HG03571 (cell line): ENCODE data around the gene WDR73.
A peak's percentile ranks its signal among the peaks of the same experiment; 100 is the strongest.

Experiments
- ATAC-seq: cut with Tn5 transposase; IDR thresholded peaks from one replicate; pipeline ENCODE4 v1.9.1; 2021; ENCODE audit not compliant: unreplicated experiment

Gene WDR73

DNA sequence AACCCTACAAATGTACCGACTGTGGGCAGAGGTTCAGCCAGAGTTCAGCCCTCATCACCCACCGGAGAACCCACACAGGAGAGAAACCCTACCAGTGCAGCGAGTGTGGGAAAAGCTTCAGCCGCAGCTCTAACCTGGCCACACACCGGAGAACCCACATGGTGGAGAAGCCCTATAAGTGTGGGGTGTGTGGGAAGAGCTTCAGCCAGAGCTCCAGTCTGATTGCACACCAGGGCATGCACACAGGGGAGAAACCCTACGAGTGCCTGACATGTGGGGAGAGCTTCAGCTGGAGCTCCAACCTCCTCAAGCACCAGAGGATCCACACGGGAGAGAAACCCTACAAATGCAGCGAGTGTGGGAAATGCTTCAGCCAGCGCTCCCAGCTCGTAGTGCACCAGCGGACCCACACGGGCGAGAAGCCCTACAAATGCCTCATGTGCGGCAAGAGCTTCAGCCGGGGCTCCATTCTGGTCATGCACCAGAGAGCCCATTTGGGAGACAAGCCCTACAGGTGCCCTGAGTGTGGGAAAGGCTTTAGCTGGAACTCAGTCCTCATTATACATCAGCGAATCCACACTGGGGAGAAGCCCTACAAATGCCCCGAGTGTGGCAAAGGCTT is 32.6 kb downstream of the WDR73 start:
- no peak for ATAC-seq

DNA sequence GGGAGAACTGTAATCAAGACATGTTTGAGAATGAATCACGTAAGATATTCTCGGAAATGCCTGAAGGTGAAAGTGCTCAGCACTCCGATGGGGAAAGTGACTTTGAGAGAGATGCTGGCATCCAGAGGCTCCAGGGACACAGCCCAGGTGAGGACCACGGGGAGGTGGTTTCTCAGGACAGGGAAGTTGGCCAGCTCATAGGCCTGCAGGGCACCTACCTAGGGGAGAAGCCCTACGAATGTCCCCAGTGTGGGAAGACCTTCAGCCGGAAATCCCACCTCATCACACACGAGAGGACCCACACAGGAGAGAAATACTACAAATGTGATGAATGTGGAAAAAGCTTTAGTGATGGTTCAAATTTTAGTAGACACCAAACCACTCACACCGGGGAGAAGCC is 33.5 kb downstream of the WDR73 start:
- ATAC-seq, result no peak

DNA sequence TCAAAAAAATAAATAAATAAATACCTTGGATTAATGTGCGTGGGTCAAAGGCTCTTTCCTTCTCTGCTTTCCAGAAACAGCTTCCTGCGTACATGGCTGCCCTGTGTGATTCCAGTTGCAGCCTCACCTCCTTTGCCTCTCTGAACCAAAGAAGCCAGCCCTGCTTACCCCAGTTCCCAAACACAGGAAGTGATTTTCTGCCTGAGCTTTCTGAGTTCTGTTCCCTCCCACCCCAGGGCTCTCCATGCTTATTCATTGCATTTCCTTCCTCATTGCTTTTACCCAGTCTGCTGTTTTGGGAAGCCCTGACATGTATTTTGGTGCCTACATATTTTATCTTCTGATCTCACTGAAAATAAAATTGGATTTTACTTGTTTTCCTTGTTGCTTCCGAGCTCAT is 37.8 kb downstream of the WDR73 start:
- no peak for ATAC-seq

DNA sequence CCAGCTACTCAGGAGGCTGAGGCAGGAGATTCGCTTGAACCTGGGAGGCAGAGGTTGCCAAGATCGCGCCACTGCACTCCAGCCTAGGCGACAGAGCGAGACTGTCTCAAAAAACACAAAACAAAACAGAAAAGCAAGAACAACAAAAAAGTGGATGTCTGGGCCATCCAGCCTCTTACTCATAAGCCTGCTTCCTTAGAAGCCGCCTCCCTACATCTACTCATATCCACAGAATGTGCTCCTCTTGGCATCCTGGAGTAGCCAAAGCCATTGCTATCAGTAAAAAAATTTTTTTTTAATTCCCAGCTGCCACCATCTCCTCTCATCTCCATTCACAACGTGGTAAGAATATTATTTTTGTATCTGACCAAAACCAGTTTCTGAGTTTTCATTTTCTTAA is 42.5 kb downstream of the WDR73 start:
- no peak for ATAC-seq

DNA sequence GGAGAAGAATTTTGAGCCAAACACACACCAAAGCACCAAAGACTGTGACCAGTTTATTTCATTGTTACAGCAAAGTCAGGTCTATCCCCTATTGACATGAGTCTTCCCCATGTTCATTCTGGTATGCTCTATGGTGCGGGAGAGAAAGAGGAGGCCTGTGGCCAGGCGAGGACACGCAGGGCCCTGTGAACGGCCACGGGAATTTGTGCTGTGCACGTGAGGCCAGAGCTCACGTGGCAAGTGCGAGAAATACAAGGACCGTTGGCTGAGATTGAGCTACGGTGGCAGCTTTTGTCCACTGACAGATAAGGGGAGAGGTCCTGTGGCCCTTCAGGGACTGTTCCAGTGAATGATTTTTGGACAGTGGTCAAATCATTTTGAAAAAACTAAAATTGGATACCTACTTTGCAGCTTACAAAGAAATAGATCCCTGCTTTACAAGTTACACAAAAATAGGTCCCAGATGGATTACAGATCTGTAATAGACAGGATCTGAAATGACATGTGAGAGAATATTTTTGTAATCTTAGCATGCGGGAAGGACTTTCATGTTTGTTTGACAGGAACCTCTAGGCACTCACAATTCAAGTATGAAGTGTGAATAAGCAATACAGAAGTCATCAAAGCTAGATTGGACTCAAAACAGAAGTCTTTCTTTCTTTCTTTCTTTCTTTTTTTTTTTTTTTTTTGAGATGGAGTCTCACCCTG is 44.1 kb downstream of the WDR73 start:
- no peak for ATAC-seq

DNA sequence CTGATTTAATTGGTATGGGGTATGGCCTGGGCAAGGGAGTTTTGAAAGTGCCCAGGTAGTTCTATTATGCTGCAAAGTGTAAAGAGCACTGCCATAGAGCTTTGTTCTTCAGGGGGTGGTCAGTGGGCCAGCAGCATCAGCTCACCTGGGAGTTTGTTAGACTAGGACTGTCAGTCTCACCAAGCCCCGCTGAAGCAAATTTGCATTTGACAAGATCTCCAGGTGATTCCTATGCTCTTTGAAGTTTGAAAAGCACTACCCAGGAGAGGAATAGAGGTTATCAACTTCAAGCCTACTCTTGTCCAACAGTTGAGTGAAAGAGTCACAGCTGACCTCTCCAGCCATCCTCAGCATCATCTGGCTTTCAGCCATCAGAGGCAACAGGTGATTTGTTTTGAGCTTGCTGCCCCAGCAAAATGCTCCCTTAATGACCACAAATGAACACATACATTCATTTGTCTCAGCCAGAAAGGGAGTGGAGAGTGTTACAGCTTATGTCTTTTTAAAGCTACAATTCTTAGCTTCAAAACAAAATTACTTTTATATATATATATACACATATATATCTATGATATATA is 45.3 kb downstream of the WDR73 start:
- ATAC-seq, result no peak

DNA sequence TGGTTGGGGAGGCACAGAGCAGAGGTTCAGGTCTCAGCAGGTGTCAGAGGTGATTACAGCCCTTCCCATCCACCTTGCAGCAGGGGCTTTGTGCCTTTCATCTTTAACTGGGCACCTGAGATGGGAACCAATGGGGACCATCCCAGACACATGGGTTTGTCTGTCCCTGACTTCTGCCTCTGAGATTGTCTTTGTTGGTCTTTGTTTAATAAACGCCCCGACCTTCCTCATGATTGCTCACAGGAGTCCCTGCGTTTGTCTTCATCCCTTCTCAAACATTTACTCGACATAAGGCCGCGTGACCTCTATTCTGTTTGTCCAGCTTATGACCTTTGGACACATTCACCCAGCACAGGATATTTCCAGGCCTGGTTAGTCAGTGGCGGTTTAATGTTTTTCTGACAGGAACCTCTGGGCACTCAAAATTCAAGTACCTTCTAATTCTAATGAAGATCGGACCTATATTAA is 47.4 kb downstream of the WDR73 start:
- no peak for ATAC-seq

DNA sequence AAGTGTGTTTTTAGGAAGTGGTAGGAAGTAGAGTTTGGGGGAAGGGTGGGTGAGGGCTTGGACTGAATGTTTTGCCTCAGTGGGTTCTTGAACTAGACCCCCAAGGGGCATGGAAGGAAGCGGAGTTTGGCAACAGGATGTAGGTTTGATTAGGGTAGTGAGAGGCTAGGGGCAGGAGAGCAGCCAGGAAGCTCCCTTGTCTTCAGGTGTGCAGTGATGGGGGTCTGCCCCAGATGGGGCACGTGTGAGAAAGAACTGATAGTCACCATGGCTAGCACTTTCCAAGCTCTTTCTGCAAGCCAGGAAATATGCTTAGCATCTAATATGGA is 48.6 kb downstream of the WDR73 start:
- no peak for ATAC-seq

DNA sequence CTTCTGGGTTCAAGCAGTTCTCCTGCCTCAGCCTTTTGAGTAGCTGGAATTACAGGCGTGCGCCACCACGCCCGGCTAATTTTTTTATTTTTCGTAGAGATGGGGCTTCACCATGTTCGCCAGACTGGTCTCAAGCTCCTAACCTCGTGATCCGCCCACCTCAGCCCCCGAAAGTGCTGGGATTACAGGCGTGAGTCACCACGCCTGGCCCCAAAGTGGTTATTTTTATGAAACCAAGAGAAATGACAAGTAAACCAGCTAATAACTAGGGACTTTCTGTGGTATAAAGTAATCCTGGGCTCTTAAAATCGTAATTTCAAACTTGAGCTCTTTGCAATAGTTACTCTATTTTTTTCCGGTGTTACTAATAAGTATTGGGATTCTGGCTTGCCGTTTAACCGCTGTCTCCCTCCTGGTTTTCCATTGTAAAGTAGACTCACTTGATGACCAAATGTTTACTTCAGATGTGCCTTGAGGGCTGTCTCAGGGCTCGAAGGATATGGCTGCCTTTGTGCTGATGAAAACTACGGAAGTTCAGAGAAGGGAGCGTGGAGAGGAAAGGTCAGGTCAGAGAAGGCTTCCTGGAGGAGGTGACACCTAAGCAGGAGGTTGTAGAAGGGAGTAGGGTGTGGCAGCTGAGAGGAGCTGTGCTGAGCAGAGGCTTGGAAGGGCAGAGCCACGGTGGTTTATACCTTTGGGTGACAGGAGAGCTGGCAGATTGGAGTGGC is 49.1 kb downstream of the WDR73 start:
- no peak for ATAC-seq

DNA sequence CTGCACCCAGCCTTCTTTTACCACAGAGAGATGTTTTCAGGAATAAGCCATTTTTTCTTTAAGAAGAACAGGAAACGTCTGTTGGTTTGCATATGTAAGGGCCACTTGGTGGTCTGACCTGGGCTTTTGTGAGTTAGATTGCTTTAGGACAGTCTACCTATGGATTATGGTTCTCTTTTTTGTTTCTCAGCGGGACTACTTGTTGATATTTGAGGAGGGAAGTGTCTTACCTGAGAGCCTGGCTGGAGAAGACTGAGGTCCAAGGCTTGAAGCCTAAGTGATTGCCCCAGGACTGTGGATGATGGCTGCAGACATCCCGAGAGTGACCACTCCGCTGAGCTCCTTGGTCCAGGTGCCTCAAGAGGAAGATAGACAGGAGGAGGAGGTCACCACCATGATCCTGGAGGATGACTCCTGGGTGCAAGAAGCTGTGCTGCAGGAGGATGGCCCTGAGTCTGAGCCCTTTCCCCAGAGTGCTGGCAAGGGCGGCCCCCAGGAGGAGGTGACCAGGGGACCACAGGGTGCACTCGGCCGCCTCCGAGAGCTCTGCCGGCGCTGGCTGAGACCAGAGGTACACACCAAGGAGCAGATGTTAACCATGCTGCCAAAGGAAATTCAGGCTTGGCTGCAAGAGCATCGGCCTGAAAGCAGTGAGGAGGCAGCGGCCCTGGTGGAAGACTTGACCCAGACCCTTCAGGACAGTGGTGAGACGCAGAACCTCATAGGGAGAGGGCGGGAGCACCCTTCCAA is 50.3 kb downstream of the WDR73 start:
- no peak for ATAC-seq

DNA sequence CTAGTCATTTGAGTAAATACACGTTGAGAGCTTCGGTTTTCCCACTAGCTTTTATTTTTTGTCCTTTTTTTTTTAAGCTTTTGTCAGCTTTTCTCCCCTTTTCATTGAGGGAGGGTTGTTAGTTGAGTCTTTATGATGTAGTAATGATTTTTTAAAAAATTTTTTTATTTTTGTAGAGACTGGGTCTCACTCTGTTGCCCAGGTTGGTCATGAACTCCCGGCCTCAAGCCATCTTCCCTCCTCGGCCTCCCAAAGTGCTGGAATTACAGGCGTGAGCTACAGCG is 52.6 kb downstream of the WDR73 start:
- ATAC-seq, result no peak

DNA sequence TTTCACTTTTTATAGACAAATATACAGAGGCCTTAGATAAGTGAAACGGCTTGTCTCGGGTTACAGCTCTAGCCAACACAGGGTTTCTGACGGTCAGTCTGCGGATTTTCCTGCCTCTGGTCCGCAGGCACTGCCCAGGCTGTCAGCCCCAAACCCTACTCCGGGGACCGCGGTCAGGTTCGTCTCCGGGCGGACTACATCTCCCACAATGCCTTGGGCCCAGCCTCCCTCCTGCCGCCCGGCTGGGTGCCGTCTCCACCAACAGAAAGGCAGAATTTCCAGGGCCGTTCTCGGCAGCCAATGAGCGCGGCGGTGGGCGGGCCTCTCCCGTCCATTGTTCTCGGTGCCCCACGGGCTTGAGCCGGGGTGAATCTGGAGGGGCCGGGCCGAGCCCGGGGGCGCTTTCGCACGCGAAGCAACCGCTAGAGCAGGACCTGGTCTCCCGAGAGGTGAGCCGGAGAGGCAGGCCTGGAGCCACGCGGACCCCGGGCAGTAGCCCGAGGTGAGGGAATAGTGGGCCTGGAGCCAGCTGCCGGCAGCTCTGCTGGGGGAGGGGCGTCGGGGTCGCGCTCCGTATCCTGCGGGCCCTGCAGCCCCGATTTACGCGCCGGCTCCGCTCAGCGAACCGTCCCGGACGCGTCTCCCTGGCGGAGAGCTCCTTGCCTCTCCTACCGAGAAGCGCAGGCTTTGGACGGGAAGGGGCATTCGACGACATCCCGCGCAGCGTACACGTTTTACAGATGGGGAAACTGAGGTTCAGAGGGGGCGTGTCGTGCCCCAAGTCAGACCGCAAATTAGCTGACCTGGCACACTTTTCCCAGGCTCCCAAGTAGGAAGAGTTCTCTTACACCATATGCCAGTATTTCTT is 53.2 kb downstream of the WDR73 start, which contains the start of gene ZSCAN2:
ZSCAN2 (plus strand) TSS at position 323 of the 868 bp plus-strand sequence. CDS start 2,919 bp downstream, outside the sequence.
- ATAC-seq, result peak; percentile 94

DNA sequence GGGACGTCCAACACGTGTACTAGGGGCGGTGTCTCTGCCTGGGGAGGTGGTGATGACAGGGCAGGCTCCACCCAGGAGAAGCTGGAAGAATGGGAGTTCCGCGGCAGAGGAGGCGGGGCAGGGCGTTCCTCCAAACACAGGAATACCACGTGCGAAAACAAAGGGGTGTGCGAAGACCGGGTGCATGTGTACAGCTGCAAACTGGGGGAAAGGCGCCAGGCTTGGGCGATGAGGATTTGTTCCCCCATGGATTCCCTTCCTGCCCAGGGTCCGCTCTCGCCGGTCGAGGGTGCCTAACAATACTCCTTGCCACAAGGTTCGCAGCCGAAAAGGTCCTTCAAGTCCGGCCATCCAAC is 53.8 kb downstream of the WDR73 start:
- peak; percentile 9 for ATAC-seq

DNA sequence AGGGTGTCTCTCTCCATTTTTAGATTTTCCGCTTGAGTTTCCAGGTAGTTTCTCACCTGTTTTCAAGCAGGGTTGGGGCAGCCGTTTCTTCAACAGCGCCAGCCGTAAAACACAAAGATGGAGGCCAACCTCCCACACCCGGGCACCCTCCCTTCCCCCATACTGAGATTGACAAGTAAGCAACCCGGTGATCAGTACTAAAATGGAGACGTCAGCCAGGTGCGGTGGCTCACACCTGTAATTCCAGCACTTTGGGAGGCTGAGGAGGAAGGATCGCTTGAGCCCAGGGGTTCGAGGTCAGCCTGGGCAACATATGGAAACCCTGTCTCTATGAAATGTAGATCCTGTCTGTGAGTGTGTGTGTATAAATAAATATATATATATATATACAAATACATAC is 54.2 kb downstream of the WDR73 start:
- ATAC-seq, result no peak

DNA sequence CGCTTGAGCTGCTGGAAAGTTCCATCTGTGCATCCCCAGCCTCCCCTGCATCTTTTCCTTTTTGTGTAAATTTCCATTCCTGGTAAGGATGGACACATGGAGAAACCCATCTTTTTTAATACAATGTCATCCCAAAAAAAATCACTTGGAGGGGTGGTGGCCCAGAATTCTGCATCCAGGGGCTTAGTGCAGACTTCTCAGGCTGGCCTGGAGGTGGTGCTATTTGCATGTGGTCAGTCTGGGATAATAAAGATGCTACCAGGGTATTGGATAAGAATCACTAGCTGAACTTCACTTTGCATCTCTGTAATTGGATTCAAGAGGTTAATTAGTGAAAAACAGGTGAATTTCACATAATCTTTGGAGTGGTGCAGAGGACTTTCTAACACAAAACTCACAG is 55.1 kb downstream of the WDR73 start:
- no peak for ATAC-seq

DNA sequence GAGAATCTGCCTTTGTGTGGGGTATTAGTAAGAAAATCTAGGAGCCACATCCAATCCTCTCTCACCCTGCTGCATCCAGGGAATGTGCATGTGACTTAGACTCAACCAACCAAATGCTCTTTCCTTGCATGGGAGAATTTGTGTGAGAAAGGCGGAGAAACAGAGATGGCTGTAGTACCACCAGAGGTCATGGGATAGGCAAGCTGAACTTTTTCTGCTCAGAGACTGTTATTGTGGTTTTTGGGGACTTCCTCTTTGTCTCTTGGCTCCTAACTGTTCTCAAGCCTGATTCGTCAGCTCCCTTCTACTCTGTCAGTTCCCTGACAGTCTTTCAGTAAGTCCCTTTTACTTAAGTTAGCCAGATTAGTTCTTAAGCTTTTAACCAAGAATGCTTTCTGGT is 55.8 kb downstream of the WDR73 start:
- ATAC-seq, result peak; percentile 49

DNA sequence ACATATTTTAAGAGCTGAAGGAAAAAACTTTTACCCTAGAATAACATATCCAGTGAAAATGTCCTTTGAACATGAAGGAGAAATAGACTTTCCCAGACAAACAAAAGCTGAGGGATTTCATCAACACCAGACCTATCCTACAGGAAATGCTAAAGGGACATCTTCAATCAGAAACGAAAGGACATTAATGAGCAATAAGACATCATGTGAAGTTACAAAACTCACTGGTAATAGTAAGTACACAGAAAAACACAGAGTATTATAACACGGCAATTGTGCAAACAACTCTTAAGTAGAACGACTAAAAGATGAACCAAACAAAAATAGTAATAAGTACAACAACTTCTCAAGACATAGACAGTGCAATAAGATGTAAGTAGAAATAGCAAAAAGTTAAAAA is 56.8 kb downstream of the WDR73 start:
- no peak for ATAC-seq

DNA sequence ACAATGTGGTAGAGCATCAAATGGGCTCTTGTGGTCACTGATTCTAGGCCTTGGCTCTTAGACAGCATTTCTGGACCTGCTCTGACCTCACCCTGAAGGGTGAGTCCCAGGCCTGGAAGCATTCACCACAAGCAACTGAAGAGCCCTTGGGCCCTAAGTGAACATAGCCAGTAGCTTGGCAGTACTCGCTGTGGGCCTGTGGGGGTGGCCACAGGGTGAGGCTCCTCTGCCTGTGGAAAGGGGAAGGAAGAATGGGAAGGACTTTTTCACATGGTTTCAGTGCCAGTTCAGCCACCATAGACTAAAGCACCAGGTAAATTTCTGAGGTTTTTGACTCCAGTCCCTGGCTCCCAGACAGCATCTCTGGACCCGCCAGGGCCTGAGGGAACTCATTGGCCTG is 58.4 kb downstream of the WDR73 start:
- ATAC-seq, result no peak

DNA sequence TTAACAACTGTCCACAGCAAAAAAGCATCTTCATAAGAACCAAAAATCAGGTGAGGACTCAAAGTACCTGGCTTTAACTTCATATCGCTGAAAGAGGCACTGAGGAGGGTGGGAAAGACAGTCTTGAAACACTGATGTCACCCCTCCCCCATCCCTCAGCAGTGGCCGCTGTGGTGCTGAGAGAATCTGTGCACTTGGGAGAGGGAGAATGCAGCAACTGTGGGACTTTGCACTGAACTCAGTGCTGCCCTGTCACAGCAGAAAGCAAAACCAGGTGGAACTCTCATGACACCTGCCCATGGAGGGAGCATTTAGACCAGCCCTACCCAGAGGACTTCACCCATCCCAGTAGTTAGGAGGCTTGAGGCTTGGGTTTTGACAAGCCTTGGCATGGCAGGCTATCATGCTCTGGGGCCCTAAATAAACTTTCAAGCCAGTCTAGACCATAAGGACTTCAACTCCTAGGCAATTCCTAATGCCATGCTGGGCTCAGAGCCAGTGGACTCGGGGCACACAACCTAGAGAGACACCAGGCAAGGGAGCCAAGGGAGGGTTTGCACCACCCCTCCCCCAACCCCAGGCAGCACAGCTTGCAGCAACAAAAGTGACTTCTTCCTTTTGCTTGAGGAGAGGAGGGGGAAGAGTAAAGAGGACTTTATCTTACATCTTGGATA is 59.3 kb downstream of the WDR73 start:
- no peak for ATAC-seq

DNA sequence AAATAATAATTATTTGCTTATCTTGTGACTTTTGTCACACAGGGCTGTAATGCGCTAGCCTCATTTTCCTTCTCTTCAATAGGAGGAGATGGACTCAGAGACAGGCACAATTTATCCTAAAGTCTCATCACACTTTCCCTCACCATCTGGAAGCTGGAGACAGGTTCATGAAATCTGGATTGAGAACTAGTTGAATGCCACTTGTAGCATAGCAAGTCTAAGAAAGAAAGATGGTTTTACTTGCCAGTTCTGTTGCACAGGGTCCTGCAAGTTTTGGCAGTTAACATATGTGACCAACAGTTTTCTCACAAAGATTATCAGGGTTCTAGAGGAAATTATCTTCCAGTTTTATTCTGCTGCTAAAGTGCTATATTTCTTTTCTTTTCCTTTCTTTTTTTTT is 62.3 kb downstream of the WDR73 start:
- no peak for ATAC-seq
